AG10803 (cell line): Measurements from ENCODE around the gene RELCH.

Experiments
- DNase-seq: peaks from one replicate; pipeline ENCODE4 v3.0.0; 2010; ENCODE audit warnings: low read depth
- H3K4me3 ChIP-seq: 2 replicates; pipeline ENCODE4 v1.5.1; 2011; ENCODE audit warnings: mild to moderate bottlenecking, low read length, control low read depth
- CTCF ChIP-seq: conservative IDR thresholded peaks from 2 replicates; pipeline ENCODE4 v1.5.1; 2011; ENCODE audit warnings: mild to moderate bottlenecking, low read length, control low read depth, inconsistent platforms

The RELCH gene

DNA sequence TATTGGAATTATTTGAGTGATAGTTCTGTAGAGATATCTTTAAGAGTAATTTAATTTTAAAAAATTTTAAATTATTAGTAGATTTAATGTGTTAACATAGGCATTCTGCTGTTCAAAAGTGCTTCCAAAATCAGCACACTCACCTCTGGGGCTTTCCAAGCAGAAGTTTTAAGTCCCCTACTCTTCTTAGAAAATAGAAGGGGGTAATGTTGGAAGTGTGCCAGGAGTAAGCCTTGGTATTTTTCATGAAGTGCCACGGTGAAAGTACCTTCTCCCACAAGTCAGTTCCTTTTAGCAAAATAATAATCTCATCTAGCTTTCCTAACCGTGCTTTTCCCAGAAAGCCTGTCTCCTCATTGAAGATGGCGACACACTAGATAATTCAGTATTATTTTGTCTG, 134.1 kb downstream of the RELCH start:
- no peak for TF ChIP-seq CTCF
- no peak overlapping the region for H3K4me3 ChIP-seq
- no peak for DNase-seq

- no peak for DNase-seq
- no peak for TF ChIP-seq CTCF
- no peak overlapping the region for H3K4me3 ChIP-seq
Observed at GRCh38 chr18:62323483-62324180, 136.6 kb downstream of the RELCH start.

GRCh38 chr18:62324181-62324828, 137.2 kb downstream of the RELCH start:
- TF ChIP-seq CTCF = no peak
- H3K4me3 ChIP-seq = no peak overlapping the region
- no peak for DNase-seq

- TF ChIP-seq CTCF = 0 out of 2 replicates have a peak, but pooled peaks have one; percentile 0
- no peak for DNase-seq
- peak within 1 kb of the TSS; percentile 34 for H3K4me3 ChIP-seq
Observed at GRCh38 chr18:62324917-62325805, 138.1 kb downstream of the RELCH start, which contains the start of gene TNFRSF11A. Gene TNFRSF11A (plus strand): TSS chr18:62325310. CDS start chr18:62325353, 43 bp downstream.

GRCh38 chr18:62325806-62326645, 139.0 kb downstream of the RELCH start:
- no peak for TF ChIP-seq CTCF
- peak; percentile 1 for DNase-seq
- peak overlapping the region; percentile 34 for H3K4me3 ChIP-seq

GRCh38 chr18:62326646-62327348, 139.7 kb downstream of the RELCH start:
- no peak for TF ChIP-seq CTCF
- H3K4me3 ChIP-seq = no peak overlapping the region
- DNase-seq = no peak
